Progenitor cell of endocrine pancreas (in vitro differentiated cells): ENCODE measurements around the gene DISP3. TPM values are rescaled to one million over a fixed set of nuclear protein-coding genes. Genes with fewer than 3 reads are reported as not detected.

Experiments used
- DNase-seq: peaks from one replicate; pipeline ENCODE4 v3.0.0; 2021; ENCODE audit warnings: low spot score; ENCODE audit not compliant: unreplicated experiment
- H3K27ac Mint-ChIP-seq: 2 replicates; pipeline ENCODE4 v1.8.0; 2021; ENCODE audit warnings: mild to moderate bottlenecking, moderate library complexity, mixed read lengths
- H3K27me3 Mint-ChIP-seq: 2 replicates; pipeline ENCODE4 v1.8.0; 2021; ENCODE audit warnings: mixed read lengths
- H3K36me3 Mint-ChIP-seq: 2 replicates; pipeline ENCODE4 v1.8.0; 2022; ENCODE audit warnings: mixed read lengths; ENCODE audit not compliant: insufficient read depth
- H3K4me1 Mint-ChIP-seq: 2 replicates; pipeline ENCODE4 v1.8.0; 2021; ENCODE audit warnings: low read depth, mixed read lengths
- H3K4me3 Mint-ChIP-seq: 2 replicates; pipeline ENCODE4 v1.8.0; 2021; ENCODE audit warnings: low read depth, mild to moderate bottlenecking, moderate library complexity, mixed read lengths
- H3K9me3 Mint-ChIP-seq: 2 replicates; pipeline ENCODE4 v1.8.0; 2021; ENCODE audit warnings: low read depth, mixed read lengths
- total RNA-seq: library from RNA; stranded (reverse); gene quantifications from 2 replicates; pipeline ENCODE4 v1.2.1, GENCODE V29; 2021
- TF ChIP-seq, protein P1 (sequence below): fragments of 200-600 bp; sonication (generic); IDR thresholded peaks from one replicate; pipeline ENCODE4 v1.5.0; 2021; ENCODE audit warnings: antibody characterized with exemption, mild to moderate bottlenecking; ENCODE audit not compliant: unreplicated experiment

DISP3 gene
- total RNA-seq, 1 donor from 2014 or later: 5.4 TPM

DNA sequence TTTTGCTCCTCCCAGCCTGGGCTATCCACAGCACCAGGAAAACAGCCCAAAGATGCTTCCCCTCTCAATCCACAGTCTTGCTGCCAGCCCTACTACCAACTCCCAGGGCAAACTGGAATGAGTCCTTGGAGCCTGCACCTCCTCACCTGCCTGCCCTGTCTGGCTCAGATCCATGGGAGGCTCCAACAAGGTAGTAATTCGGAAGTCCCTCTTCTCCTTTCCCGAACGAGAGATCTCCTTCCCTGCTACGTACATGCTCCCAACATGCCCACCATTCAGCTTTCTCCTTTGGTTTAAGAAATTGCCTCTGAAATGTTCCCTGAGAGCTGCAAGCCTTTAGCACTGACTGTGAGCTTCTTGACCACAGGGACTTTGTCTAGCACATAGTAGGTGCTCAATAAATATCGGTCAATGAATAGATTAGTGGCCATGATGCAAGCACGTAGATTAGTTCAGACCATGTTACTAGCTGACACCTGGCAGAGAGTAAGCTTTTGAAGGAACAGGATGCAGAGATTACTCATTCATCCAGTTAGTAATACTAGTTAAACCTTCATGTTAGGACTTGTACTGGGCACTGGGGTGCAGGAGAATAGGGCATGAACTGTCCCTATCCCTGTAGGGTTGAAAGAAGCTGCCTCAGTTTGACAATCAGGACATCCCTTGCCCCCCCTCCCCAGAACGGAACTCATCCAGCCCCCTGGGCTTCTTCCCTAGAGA, 80.1 kb downstream of the DISP3 start:
- Mint-ChIP-seq H3K36me3 (no peaks in the 10 kb centered on the region), H3K4me1 (peaks cover 23% of the 10 kb centered on the region), H3K9me3 (no peaks in the 10 kb centered on the region), H3K27me3 (peaks cover 71% of the 10 kb centered on the region), H3K27ac (no peak overlapping the region), H3K4me3 (no peak overlapping the region)
- no peak for DNase-seq
- TF ChIP-seq, protein P1, sequence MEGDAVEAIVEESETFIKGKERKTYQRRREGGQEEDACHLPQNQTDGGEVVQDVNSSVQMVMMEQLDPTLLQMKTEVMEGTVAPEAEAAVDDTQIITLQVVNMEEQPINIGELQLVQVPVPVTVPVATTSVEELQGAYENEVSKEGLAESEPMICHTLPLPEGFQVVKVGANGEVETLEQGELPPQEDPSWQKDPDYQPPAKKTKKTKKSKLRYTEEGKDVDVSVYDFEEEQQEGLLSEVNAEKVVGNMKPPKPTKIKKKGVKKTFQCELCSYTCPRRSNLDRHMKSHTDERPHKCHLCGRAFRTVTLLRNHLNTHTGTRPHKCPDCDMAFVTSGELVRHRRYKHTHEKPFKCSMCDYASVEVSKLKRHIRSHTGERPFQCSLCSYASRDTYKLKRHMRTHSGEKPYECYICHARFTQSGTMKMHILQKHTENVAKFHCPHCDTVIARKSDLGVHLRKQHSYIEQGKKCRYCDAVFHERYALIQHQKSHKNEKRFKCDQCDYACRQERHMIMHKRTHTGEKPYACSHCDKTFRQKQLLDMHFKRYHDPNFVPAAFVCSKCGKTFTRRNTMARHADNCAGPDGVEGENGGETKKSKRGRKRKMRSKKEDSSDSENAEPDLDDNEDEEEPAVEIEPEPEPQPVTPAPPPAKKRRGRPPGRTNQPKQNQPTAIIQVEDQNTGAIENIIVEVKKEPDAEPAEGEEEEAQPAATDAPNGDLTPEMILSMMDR: no peak

DNA sequence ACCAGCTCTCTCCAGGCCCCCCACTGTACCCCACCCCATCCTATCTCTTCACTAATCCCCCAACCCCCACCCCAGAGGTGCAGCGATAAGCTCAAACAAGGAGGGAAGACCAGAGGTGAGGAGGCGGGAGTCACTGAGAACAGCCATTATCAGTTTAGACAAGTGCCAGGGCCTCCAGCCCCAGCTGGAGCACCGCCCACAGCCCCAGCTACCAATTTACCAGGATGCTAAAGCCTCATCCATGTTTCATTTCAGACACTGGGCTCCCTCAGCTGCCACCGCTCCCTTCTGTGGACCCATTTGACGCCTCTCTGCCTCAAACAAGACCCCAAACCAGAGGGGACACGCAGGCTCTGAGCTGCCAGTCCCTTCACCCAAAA, 80.6 kb downstream of the DISP3 start:
- peaks cover 25% of the 10 kb centered on the region for H3K4me1 Mint-ChIP-seq
- H3K9me3 Mint-ChIP-seq: no peaks in the 10 kb centered on the region

DNA sequence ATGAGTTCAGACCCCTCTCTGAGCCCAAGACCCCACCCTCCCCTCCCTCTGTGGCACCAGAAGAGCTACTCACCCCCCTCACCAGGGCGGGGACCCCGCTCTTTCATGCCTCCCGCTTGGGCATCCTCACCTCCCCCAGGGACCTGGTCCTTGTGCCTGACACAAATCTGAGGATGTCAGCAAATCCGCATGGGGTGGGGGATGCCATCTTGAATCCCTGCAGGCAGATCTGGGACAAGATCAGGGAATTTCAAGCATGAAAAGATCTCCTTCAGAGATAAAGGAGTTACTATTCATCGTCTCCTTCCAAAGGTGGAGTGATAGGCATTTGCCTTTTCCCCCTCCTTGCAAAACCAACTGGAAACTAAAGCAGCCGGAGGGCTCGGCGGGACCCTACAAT, 81.1 kb downstream of the DISP3 start:
- H3K27me3 Mint-ChIP-seq: peaks cover 61% of the 10 kb centered on the region
- peaks cover 25% of the 10 kb centered on the region for H3K4me1 Mint-ChIP-seq
- no peaks in the 10 kb centered on the region for H3K9me3 Mint-ChIP-seq

More for the DNA sequence above, 80.6 kb downstream of the DISP3 start:
- no peaks in the 10 kb centered on the region for H3K36me3 Mint-ChIP-seq
- no peak for DNase-seq
- no peak overlapping the region for H3K4me3 Mint-ChIP-seq
- TF ChIP-seq, protein P1: no peak
- H3K27ac Mint-ChIP-seq: no peak overlapping the region
- peaks cover 66% of the 10 kb centered on the region for H3K27me3 Mint-ChIP-seq

DNA sequence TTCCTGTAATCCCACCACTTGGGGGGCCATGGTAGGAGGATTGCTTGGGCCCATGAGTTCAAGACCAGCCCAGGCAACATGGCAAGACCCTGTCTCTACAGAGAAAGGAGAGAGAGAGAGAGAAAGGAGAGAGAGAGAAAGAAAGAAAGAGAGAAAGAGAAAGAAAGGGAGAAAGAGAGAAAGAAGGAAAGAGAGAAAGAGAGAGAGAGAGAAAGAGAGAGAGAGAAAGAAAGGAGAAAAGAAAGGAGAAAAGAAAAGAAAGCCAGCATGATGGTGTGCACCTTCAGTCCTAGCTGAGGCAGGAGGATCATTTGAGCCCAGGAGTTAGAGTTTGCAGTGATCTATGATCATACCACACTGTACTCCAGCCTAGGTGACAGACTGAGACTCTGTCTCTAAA, 82.8 kb downstream of the DISP3 start:
- no peak for DNase-seq
- Mint-ChIP-seq H3K9me3 (no peaks in the 10 kb centered on the region), H3K4me1 (peaks cover 25% of the 10 kb centered on the region), H3K27ac (no peak overlapping the region), H3K4me3 (no peak overlapping the region), H3K27me3 (peaks cover 45% of the 10 kb centered on the region), H3K36me3 (no peaks in the 10 kb centered on the region)
- TF ChIP-seq, protein P1: no peak

More for the DNA sequence above, 81.1 kb downstream of the DISP3 start:
- no peak overlapping the region for H3K4me3 Mint-ChIP-seq
- H3K27ac Mint-ChIP-seq: no peak overlapping the region
- TF ChIP-seq, protein P1: no peak
- no peaks in the 10 kb centered on the region for H3K36me3 Mint-ChIP-seq
- DNase-seq: no peak

DNA sequence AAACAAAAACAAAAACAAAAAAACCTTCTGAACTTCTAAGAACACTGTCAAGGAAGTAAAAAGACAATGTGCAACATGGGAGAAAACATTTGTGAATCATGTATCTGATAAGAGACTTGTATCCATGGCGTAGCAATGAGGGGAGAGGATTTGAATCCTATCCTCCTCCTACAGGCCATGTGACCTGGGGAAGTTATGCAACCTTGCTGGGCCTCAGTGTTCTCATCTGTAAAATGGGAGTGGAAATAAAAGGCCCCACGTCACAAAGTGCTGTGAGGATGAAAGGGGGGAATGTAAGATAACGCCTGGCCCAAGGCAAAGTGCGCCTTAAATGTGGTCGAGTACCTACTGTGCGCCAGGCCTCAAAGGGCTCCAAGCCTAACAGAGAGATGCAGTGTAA, 83.7 kb downstream of the DISP3 start:
- no peaks in the 10 kb centered on the region for H3K9me3 Mint-ChIP-seq
- H3K27me3 Mint-ChIP-seq: peaks cover 37% of the 10 kb centered on the region
- H3K27ac Mint-ChIP-seq: no peak overlapping the region
- no peak overlapping the region for H3K4me3 Mint-ChIP-seq
- peaks cover 18% of the 10 kb centered on the region for H3K4me1 Mint-ChIP-seq
- TF ChIP-seq, protein P1: no peak
- H3K36me3 Mint-ChIP-seq: no peaks in the 10 kb centered on the region
- no peak for DNase-seq
